Hematopoietic multipotent progenitor cell (in vitro differentiated cells): ENCODE data around the gene UNC13C. TPM values are rescaled to one million over a fixed set of nuclear protein-coding genes. Genes with fewer than 3 reads are reported as not detected.
"Not testable (repeated sequence)": the region's sequence is repeated elsewhere in the genome, so short reads cannot be mapped to it uniquely, and the experiment has no call there.

ENCODE experiments used
- DNase-seq, 3 donors: peaks; one replicate each; pipeline ENCODE4 v3.0.0-alpha.2; 2011 to 2015; ENCODE audit warnings: low read depth in 2 of 3, low spot score in 2 of 3
- total RNA-seq: library from RNA; depleted of rRNA; stranded (reverse); fragments of >200 nt; gene quantifications from one replicate; pipeline ENCODE4 v1.2.3, GENCODE V29; 2012

The UNC13C gene
- under 0.01 TPM for total RNA-seq

- peak in 1 of 3 donors; percentile 32 for DNase-seq
Observed at GRCh38 chr15:53978253-53978906, at the start of gene UNC13C. Gene UNC13C, plus strand, starts transcription at chr15:53978441. Its CDS starts 34,463 bp downstream, at chr15:54012904.

- DNase-seq: no peak
Observed at GRCh38 chr15:53936137-53936536, 42.1 kb upstream of the UNC13C start.

GRCh38 chr15:53937632-53938031 lies 40.6 kb upstream of the UNC13C start:
- not testable (repeated sequence) for DNase-seq

GRCh38 chr15:53950572-53950971 lies 27.7 kb upstream of the UNC13C start:
- DNase-seq: no peak

GRCh38 chr15:53955396-53955795 lies 22.8 kb upstream of the UNC13C start:
- no peak for DNase-seq

GRCh38 chr15:53962646-53963561 lies 15.3 kb upstream of the UNC13C start:
- DNase-seq: peak in 2 of 3 donors; percentile 28 to 55

- no peak for DNase-seq
Observed at GRCh38 chr15:53963801-53964200, 14.4 kb upstream of the UNC13C start.

- no peak for DNase-seq
Observed at GRCh38 chr15:53974121-53974520, 4.1 kb upstream of the UNC13C start.

GRCh38 chr15:53974813-53975212 lies 3.4 kb upstream of the UNC13C start:
- DNase-seq: no peak

GRCh38 chr15:53976844-53977392 lies 1.3 kb upstream of the UNC13C start:
- DNase-seq: peak in 1 of 3 donors; percentile 34

- no peak for DNase-seq
Observed at GRCh38 chr15:53979051-53979788, 979 bp downstream of the UNC13C start.

- DNase-seq: no peak
Observed at GRCh38 chr15:53980021-53980420, 1.8 kb downstream of the UNC13C start.

- no peak for DNase-seq
Observed at GRCh38 chr15:53982071-53982680, 3.9 kb downstream of the UNC13C start.

- DNase-seq: no peak
Observed at GRCh38 chr15:53982876-53983275, 4.6 kb downstream of the UNC13C start.

- no peak for DNase-seq
Observed at GRCh38 chr15:53984221-53984620, 6.0 kb downstream of the UNC13C start.

- DNase-seq: no peak
Observed at GRCh38 chr15:53985562-53985961, 7.3 kb downstream of the UNC13C start.

- no peak for DNase-seq
Observed at GRCh38 chr15:53987480-53987879, 9.2 kb downstream of the UNC13C start.

GRCh38 chr15:54007256-54007655 lies 29.0 kb downstream of the UNC13C start:
- no peak for DNase-seq

- DNase-seq: no peak
Observed at GRCh38 chr15:54011656-54012055, 33.4 kb downstream of the UNC13C start.

GRCh38 chr15:54014067-54014655 lies 35.9 kb downstream of the UNC13C start:
- no peak for DNase-seq
